A673 (cell line): Measurements from ENCODE around the gene BBS1. TPM values are rescaled to one million over a fixed set of nuclear protein-coding genes. Genes with fewer than 3 reads are reported as not detected.

Experiments
- BruUV-seq: library from RNA; stranded (reverse); fragments of 400-500 nt; replicated peaks from 2 replicates; lab custom pipeline; 2021; lab: Mats Ljungman, UMichigan
- CTCF ChIA-PET: fragments of 300-600 bp; sonication (Branson Sonifier 250); formaldehyde crosslinking; loops from one replicate; lab custom pipeline; 2022; ENCODE audit warnings: antibody characterized with exemption; lab: Charles Lee
- POLR2A ChIA-PET: fragments of 300-600 bp; sonication (Branson Sonifier 250); formaldehyde crosslinking; loops from one replicate; lab custom pipeline; 2022; ENCODE audit warnings: antibody characterized with exemption; ENCODE audit not compliant: low non-redundant PET; lab: Charles Lee
- DNase-seq: peaks from one replicate; pipeline ENCODE4 v3.0.0-alpha.2; 2015; ENCODE audit warnings: low spot score
- H3K27ac ChIP-seq: fragments of 200-600 bp; sonication (generic); 2 replicates; pipeline ENCODE4 v1.5.1; 2016; ENCODE audit warnings: mixed run types, low read depth, mild to moderate bottlenecking, mixed read lengths, antibody characterized with exemption, low read length; ENCODE audit not compliant: poor library complexity, severe bottlenecking
- H3K27me3 ChIP-seq: fragments of 200-600 bp; sonication (generic); replicated peaks from 2 replicates; pipeline ENCODE4 v1.6.1; 2017; ENCODE audit warnings: mixed run types, low read depth, mild to moderate bottlenecking, mixed read lengths, antibody characterized with exemption, low read length; ENCODE audit not compliant: insufficient read depth, poor library complexity
- H3K36me3 ChIP-seq: fragments of 200-600 bp; sonication (generic); 2 replicates; pipeline ENCODE4 v1.6.1; 2016; ENCODE audit warnings: mixed run types, mild to moderate bottlenecking, mixed read lengths, antibody characterized with exemption, low read length; ENCODE audit not compliant: insufficient read depth, poor library complexity, severe bottlenecking
- H3K4me1 ChIP-seq: fragments of 200-600 bp; sonication (generic); 2 replicates; pipeline ENCODE4 v1.6.1; 2017; ENCODE audit warnings: mixed run types, mild to moderate bottlenecking, mixed read lengths, antibody characterized with exemption, low read length; ENCODE audit not compliant: insufficient read depth, poor library complexity, severe bottlenecking
- H3K4me3 ChIP-seq: fragments of 200-600 bp; sonication (generic); 2 replicates; pipeline ENCODE4 v1.5.1; 2016; ENCODE audit warnings: low read depth, mixed run types, mild to moderate bottlenecking, mixed read lengths, low read length; ENCODE audit not compliant: poor library complexity, severe bottlenecking
- H3K9me3 ChIP-seq: fragments of 200-600 bp; sonication (generic); 2 replicates; pipeline ENCODE4 v1.6.1; 2016; ENCODE audit warnings: mixed run types, low read depth, mild to moderate bottlenecking, mixed read lengths, antibody characterized with exemption, low read length; ENCODE audit not compliant: poor library complexity, severe bottlenecking
- CTCF ChIP-seq: fragments of 300-800, 200-600 bp; sonication (generic); conservative IDR thresholded peaks from 2 replicates; pipeline ENCODE4 v1.5.1; 2017; ENCODE audit warnings: low read depth, mild to moderate bottlenecking, antibody characterized with exemption, low read length, moderate library complexity, mixed read lengths
- EZH2 ChIP-seq: fragments of 200-600 bp; sonication (generic); IDR thresholded peaks from 2 replicates; pipeline ENCODE4 v1.6.1; 2017; ENCODE audit warnings: borderline replicate concordance, low read depth, mild to moderate bottlenecking, mixed read lengths, antibody characterized with exemption, low read length; ENCODE audit not compliant: poor library complexity, severe bottlenecking
- intact Hi-C: fragments of 100-400 bp; cut with micrococcal nuclease; formaldehyde crosslinking; loops from one replicate; pipeline ENCODE4 v1.10.0; 2022; ENCODE audit not compliant: unreplicated experiment
- total RNA-seq: library from RNA; stranded (reverse); gene quantifications from 2 replicates; pipeline ENCODE4 v1.2.3, GENCODE V29; 2021

The BBS1 gene
- total RNA-seq, 1 experiment from 2014 or later: 40.5 TPM

GRCh38 chr11:66477263-66478201, 32.9 kb upstream of the BBS1 start:
- POLR2A ChIA-PET: no interaction called here
- intact Hi-C loops: no loop called here
- no TSS peak for BruUV-seq
- no peak overlapping the region for H3K27ac ChIP-seq
- no peak overlapping the region for H3K4me3 ChIP-seq
- DNase-seq: no peak
- CTCF ChIA-PET: no interaction called here
- no peaks in the 10 kb centered on the region for H3K4me1 ChIP-seq
- H3K9me3 ChIP-seq: no peaks in the 10 kb centered on the region
- H3K36me3 ChIP-seq: peaks cover 17% of the 10 kb centered on the region
- TF ChIP-seq CTCF: no peak
- TF ChIP-seq EZH2: no peak
- no peaks in the 10 kb centered on the region for H3K27me3 ChIP-seq

GRCh38 chr11:66478729-66479393, 31.6 kb upstream of the BBS1 start:
- POLR2A ChIA-PET: interaction anchor here (0.7 kb wide), 1 partner anchor 647 kb away, joined by 3 read pairs; no protein-coding TSS in a partner anchor
- CTCF ChIA-PET: interaction anchor here (0.8 to 1.5 kb wide), 6 partner anchors 12 to 200 kb away, joined by 3 to 12 read pairs (median 3); partner anchors contain the start of gene PELI3
- no TSS peak for BruUV-seq
- peak; percentile 47 for DNase-seq
- TF ChIP-seq CTCF: peak; percentile 94
- TF ChIP-seq EZH2: no peak
- H3K27ac ChIP-seq: peak overlapping the region; percentile 91
- H3K9me3 ChIP-seq: no peaks in the 10 kb centered on the region
- H3K27me3 ChIP-seq: no peaks in the 10 kb centered on the region
- no peaks in the 10 kb centered on the region for H3K4me1 ChIP-seq
- H3K36me3 ChIP-seq: peaks cover 10% of the 10 kb centered on the region
- intact Hi-C loops: loop anchor here (1.0 kb wide), 1 partner anchor 71 kb away; no protein-coding TSS in a partner anchor
- H3K4me3 ChIP-seq: peak overlapping the region; percentile 87

GRCh38 chr11:66479394-66480116, 30.9 kb upstream of the BBS1 start:
- BruUV-seq: TSS peak; percentile 78
- ChIA-PET CTCF (interaction anchor here (0.7 to 1.5 kb wide), 10 partner anchors 13 to 199 kb away, joined by 3 to 12 read pairs (median 3); partner anchors contain the start of genes MRPL11 and PELI3), POLR2A (interaction anchor here (0.7 kb wide), 2 partner anchors 13 to 646 kb away, joined by 3 to 4 read pairs; partner anchors contain the start of gene PELI3)
- H3K4me3 ChIP-seq: peak overlapping the region; percentile 87
- TF ChIP-seq CTCF: no peak
- H3K36me3 ChIP-seq: peaks cover 4% of the 10 kb centered on the region
- no peaks in the 10 kb centered on the region for H3K9me3 ChIP-seq
- H3K27me3 ChIP-seq: no peaks in the 10 kb centered on the region
- DNase-seq: no peak
- intact Hi-C loops: loop anchor here (1.0 kb wide), 1 partner anchor 71 kb away; no protein-coding TSS in a partner anchor
- no peaks in the 10 kb centered on the region for H3K4me1 ChIP-seq
- H3K27ac ChIP-seq: peak overlapping the region; percentile 91
